A549 (cell line): ENCODE results near the gene SNRPA. TPM values are rescaled to one million over a fixed set of nuclear protein-coding genes. Genes with fewer than 3 reads are reported as not detected.
"Not testable (repeated sequence)": the region's sequence is repeated elsewhere in the genome, so short reads cannot be mapped to it uniquely, and the experiment has no call there.

ENCODE experiments used
- ATAC-seq, 2 experiments: fragments of 200-7000 bp in 1 of 2; fragments of >200 bp in 1 of 2; cut with Nextera tagmentation in 1 of 2; cut with Tn5 transposase in 1 of 2; 3 replicates each; pipeline versions ENCODE4 v1.8.0 to v1.9.1; 2018 to 2020; ENCODE audit warnings: mild to moderate bottlenecking in 1 of 2, moderate library complexity in 1 of 2
- CTCF ChIA-PET: fragments of 300-600 bp; sonication (Branson Sonifier 250); formaldehyde crosslinking; extraction: SDS; loops from one replicate; lab custom pipeline; 2021; ENCODE audit warnings: antibody characterized with exemption, inconsistent platforms; lab: Yijun Ruan, JAX
- POLR2A ChIA-PET: fragments of 350-600 bp; formaldehyde crosslinking; extraction: SDS; loops from one replicate; lab custom pipeline; 2021; ENCODE audit warnings: antibody characterized with exemption, inconsistent platforms; lab: Yijun Ruan, JAX
- DNase-seq, 2 experiments: peaks; one replicate each; pipeline versions ENCODE4 v3.0.0 to v3.0.0-alpha.2; 2011 to 2016; ENCODE audit warnings: low read depth in 1 of 2, low spot score in 1 of 2
- FAIRE-seq: peaks from 2 replicates; lab custom pipeline; 2011; peaks lifted over from hg19 to GRCh38; lab: Jason Lieb, UNC
- H3K27ac ChIP-seq, 2 experiments: fragments of >200 bp; sonication (Bioruptor Twin); formaldehyde crosslinking; 3 replicates each; pipeline ENCODE4 v1.5.1; 2016 to 2017
- H3K4me1 ChIP-seq: fragments of >200 bp; sonication (Bioruptor Twin); formaldehyde crosslinking; 3 replicates; pipeline ENCODE4 v1.6.1; 2016
- H3K4me2 ChIP-seq: fragments of >200 bp; sonication (Bioruptor Twin); formaldehyde crosslinking; 3 replicates; pipeline ENCODE4 v1.6.1; 2016
- H3K4me3 ChIP-seq: fragments of >200 bp; sonication (Bioruptor Twin); formaldehyde crosslinking; 3 replicates; pipeline ENCODE4 v1.5.1; 2016
- H3K9me3 ChIP-seq: fragments of >200 bp; sonication (Bioruptor Twin); formaldehyde crosslinking; 3 replicates; pipeline ENCODE4 v1.6.1; 2016
- EHF ChIP-seq: fragments of 250-450 bp; sonication (Bioruptor Pico); IDR thresholded peaks from 2 replicates; pipeline ENCODE4 v1.5.0; 2020; ENCODE audit warnings: mild to moderate bottlenecking
- EP300 ChIP-seq, 2 experiments: fragments of >200 bp; sonication (Bioruptor Twin); formaldehyde crosslinking; IDR thresholded peaks; 2 replicates in 1 of 2; 3 replicates in 1 of 2; pipeline ENCODE4 v1.6.1; 2016 to 2017
- JUNB ChIP-seq: fragments of >200 bp; sonication (Bioruptor Twin); formaldehyde crosslinking; IDR thresholded peaks from 2 replicates; pipeline ENCODE4 v1.6.1; 2016
- KDM5A ChIP-seq: fragments of 200-600 bp; sonication (generic); IDR thresholded peaks from 2 replicates; pipeline ENCODE4 v1.6.1; 2016; ENCODE audit warnings: antibody characterized with exemption, mild to moderate bottlenecking
- MAFK ChIP-seq: fragments of 450-650 bp; IDR thresholded peaks from 2 replicates; pipeline ENCODE4 v1.6.1; 2014; ENCODE audit not compliant: partially characterized antibody
- PHF8 ChIP-seq: fragments of 200-600 bp; sonication (generic); IDR thresholded peaks from 2 replicates; pipeline ENCODE4 v1.6.1; 2016; ENCODE audit warnings: low read depth, mild to moderate bottlenecking, antibody characterized with exemption, moderate library complexity, borderline replicate concordance
- ZFP36 ChIP-seq: fragments of 450-650 bp; IDR thresholded peaks from 2 replicates; pipeline ENCODE4 v1.6.1; 2014; ENCODE audit warnings: borderline replicate concordance; ENCODE audit not compliant: partially characterized antibody
- ZNF302 ChIP-seq: fragments of 250-450 bp; sonication (Bioruptor Pico); IDR thresholded peaks from 2 replicates; pipeline ENCODE4 v1.9.0; 2021; ENCODE audit warnings: inconsistent platforms, mild to moderate bottlenecking, moderate library complexity
- WGBS: methylation state at CpG from one replicate; pipeline ENCODE4 v1.1.6; 2017; ENCODE audit errors: missing lambda C conversion rate; 5-methylcytosine and 5-hydroxymethylcytosine counted together
- polyA plus RNA-seq, 4 experiments: library from polyadenylated mRNA; depleted of rRNA in 3 of 4; stranded (reverse); fragments of >200 nt; fragmentation: RNase III in 1 of 4; extraction: RNeasy Plus Mini Kit Qiagen cat#74134 plus additional on column Dnase treatment in 1 of 4; gene quantifications; 2 replicates in 3 of 4; 3 replicates in 1 of 4; pipeline ENCODE4 v1.2.3, GENCODE V29; 2011 to 2017
- TF ChIP-seq, protein P1 (sequence below): fragments of >200 bp; sonication (Bioruptor Twin); formaldehyde crosslinking; IDR thresholded peaks from 3 replicates; pipeline ENCODE4 v1.5.1; 2016
- TF ChIP-seq, protein P2 (sequence below): fragments of 450-650 bp; IDR thresholded peaks from 2 replicates; pipeline ENCODE4 v1.6.1; 2014; ENCODE audit warnings: antibody characterized with exemption
- TF ChIP-seq, protein P3 (sequence below): IDR thresholded peaks from 2 replicates; pipeline ENCODE4 v1.6.1; 2012
- TF ChIP-seq, protein P4 (sequence below): IDR thresholded peaks from 2 replicates; pipeline ENCODE4 v1.6.1; 2012; ENCODE audit warnings: low read depth, borderline replicate concordance

Gene SNRPA
- polyA plus RNA-seq, 2 of the 4 experiments (the other 2 are of a cell fraction), result 141 to 236 TPM

DNA sequence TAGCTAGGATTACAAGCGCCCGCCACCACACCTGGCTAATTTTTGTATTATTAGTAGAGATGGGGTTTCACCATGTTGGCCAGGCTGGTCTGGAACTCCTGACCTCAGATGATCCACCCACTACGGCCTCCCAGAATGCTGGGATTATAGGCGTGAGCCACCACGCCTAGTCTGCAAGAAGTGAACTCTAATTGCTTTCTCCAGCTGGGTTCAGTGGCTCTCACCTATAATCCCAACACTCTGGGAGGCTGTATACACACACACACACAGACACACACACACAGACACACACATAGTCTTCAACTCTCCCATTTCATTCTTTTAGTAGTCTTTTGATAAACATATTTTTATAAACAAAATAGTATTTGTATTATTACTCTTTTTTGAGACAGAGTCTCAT is 20.9 kb upstream of the SNRPA start:
- 0 out of 2 replicates have a peak, but pooled peaks have one; percentile 15 for TF ChIP-seq ZNF302 (CRISPR knock-in tag)
- not testable (repeated sequence) for H3K4me2 ChIP-seq, H3K4me3 ChIP-seq, H3K4me1 ChIP-seq, H3K27ac ChIP-seq, H3K9me3 ChIP-seq, DNase-seq, ATAC-seq, FAIRE-seq
- ChIA-PET CTCF (interaction anchor here (0.7 to 17.9 kb wide), 8 partner anchors 9 to 77 kb away, joined by 3 to 199 read pairs (median 6); partner anchors contain the start of genes ACTMAP and SNRPA), POLR2A (interaction anchor here (0.8 to 1.4 kb wide), 2 partner anchors 13 to 40 kb away, joined by 4 read pairs; partner anchors contain the start of genes COQ8B, ITPKC and NUMBL)
- WGBS, result 95% methylated on average over 5 of the region's 5 CpGs

DNA sequence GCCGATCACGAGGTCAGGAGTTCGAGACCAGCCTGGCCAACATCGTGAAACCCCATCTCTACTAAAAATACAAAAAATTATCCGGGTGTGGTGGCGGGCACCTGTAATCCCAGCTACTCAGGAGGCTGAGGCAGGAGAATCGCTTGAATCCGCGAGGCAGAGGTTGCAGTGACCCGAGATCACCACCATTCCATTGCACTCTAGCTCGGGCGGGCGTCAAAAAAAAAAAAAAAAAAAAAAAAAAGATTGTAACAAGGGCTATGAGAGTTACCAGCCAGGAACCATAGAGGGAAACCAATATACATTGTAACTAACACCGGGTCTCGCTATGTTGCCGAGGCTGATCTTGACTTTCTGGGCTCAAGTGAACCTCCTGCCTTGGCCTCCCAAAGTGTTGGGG is 18.7 kb upstream of the SNRPA start:
- CTCF ChIA-PET, result interaction anchor here (0.7 to 17.9 kb wide), 8 partner anchors 11 to 98 kb away, joined by 3 to 199 read pairs (median 4); partner anchors contain the start of genes ACTMAP and SNRPA
- H3K4me1 ChIP-seq, ATAC-seq, H3K4me3 ChIP-seq, H3K9me3 ChIP-seq, FAIRE-seq, DNase-seq, H3K27ac ChIP-seq, H3K4me2 ChIP-seq: not testable (repeated sequence)
- POLR2A ChIA-PET, result interaction anchor here (0.6 to 2.5 kb wide), 2 partner anchors 18 to 831 kb away, joined by 3 to 10 read pairs; partner anchors contain the start of genes ACTMAP and SNRPA
- WGBS, result 96% methylated on average over 16 of the region's 16 CpGs

DNA sequence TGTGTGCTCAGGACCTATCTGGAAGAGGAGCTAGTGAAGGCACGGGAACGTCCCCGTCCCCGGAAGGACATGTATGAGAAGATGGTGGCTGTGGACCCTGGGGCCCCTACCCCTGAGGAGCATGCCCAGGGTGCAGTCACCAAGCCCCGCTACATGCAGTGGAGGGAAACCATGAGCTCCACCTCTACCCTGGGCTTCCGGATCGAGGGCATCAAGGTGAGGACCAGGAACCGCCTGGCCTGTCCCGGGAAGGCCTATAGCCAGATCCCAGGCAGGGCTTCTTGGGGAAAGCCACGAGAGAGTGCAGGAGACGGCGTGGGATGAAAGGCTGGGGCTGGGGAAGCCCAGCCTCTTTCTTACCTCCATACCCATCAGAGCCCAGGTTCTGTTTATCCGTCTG is 17.9 kb upstream of the SNRPA start:
- H3K4me2 ChIP-seq, result no peak overlapping the region
- TF ChIP-seq EP300 (IDR thresholded peaks at IDR 0.05) (no peak), KDM5A (no peak), ZFP36 (no peak), ZNF302 (CRISPR knock-in tag) (no peak), MAFK (no peak), EHF (no peak)
- TF ChIP-seq, protein P1, sequence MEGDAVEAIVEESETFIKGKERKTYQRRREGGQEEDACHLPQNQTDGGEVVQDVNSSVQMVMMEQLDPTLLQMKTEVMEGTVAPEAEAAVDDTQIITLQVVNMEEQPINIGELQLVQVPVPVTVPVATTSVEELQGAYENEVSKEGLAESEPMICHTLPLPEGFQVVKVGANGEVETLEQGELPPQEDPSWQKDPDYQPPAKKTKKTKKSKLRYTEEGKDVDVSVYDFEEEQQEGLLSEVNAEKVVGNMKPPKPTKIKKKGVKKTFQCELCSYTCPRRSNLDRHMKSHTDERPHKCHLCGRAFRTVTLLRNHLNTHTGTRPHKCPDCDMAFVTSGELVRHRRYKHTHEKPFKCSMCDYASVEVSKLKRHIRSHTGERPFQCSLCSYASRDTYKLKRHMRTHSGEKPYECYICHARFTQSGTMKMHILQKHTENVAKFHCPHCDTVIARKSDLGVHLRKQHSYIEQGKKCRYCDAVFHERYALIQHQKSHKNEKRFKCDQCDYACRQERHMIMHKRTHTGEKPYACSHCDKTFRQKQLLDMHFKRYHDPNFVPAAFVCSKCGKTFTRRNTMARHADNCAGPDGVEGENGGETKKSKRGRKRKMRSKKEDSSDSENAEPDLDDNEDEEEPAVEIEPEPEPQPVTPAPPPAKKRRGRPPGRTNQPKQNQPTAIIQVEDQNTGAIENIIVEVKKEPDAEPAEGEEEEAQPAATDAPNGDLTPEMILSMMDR, result no peak
- TF ChIP-seq, protein P2, sequence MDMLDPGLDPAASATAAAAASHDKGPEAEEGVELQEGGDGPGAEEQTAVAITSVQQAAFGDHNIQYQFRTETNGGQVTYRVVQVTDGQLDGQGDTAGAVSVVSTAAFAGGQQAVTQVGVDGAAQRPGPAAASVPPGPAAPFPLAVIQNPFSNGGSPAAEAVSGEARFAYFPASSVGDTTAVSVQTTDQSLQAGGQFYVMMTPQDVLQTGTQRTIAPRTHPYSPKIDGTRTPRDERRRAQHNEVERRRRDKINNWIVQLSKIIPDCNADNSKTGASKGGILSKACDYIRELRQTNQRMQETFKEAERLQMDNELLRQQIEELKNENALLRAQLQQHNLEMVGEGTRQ, result no peak
- TF ChIP-seq, protein P3, sequence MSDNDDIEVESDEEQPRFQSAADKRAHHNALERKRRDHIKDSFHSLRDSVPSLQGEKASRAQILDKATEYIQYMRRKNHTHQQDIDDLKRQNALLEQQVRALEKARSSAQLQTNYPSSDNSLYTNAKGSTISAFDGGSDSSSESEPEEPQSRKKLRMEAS, result no peak
- TF ChIP-seq, protein P4, sequence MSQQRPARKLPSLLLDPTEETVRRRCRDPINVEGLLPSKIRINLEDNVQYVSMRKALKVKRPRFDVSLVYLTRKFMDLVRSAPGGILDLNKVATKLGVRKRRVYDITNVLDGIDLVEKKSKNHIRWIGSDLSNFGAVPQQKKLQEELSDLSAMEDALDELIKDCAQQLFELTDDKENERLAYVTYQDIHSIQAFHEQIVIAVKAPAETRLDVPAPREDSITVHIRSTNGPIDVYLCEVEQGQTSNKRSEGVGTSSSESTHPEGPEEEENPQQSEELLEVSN, result no peak
- H3K9me3 ChIP-seq, result no peaks in the 10 kb centered on the region
- ChIA-PET POLR2A (interaction anchor here (1.0 to 2.5 kb wide), 2 partner anchors 16 to 17 kb away, joined by 3 to 10 read pairs; partner anchors contain the start of genes ACTMAP, ITPKC and SNRPA), CTCF (interaction anchor here (1.0 to 17.9 kb wide), 9 partner anchors 10 to 99 kb away, joined by 3 to 199 read pairs (median 4); partner anchors contain the start of genes ACTMAP and SNRPA)
- ATAC-seq, result peak in 1 of 2 experiments; percentile 17; a peak in 2 of 6 replicates
- H3K4me1 ChIP-seq, result no peaks in the 10 kb centered on the region
- WGBS, result 95% methylated on average over 13 of the region's 13 CpGs
- no peak overlapping the region for H3K27ac ChIP-seq
- FAIRE-seq, result no peak
- DNase-seq, result no peak
- no peak overlapping the region for H3K4me3 ChIP-seq

DNA sequence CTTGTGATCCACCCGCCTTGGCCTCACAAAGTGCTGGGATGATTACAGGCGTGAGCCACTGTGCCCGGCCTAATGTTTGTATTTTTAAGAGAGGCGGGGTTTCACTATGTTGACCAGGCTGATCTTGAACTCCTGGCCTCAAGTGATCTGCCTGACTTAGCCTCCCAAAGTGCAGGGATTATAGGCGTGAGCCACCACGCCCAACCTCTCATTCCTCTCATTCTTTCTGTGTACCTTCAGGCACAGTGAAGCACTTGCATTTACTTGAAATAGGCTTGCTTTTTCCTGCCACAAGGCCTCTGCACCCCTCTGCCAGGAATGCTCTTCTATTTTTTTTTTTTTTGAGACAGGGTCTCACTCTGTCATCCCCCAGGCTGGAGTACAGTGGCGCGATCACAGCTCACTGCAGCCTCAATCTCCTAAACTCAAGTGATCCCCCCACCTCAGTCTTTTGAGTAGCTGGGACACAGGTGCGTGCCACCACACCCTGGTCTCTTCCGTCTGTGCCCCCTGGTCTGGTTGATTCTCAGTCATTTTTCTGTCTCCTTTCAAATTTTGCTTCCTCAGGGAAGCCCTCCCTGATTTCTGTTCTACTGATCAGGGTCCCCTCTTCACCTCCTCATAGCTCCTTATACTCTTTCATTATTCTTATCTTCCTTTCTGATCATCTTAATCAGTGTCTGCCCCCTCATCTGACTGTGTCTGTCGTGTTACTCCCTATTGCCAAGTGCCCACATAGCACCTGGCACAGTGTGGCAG is 15.8 kb upstream of the SNRPA start:
- no peak for FAIRE-seq
- H3K4me1 ChIP-seq, result no peaks in the 10 kb centered on the region
- whole genome bisulfite sequencing, result 84% methylated on average over 11 of the region's 11 CpGs
- H3K4me2 ChIP-seq, result no peak overlapping the region
- no peak overlapping the region for H3K27ac ChIP-seq
- H3K9me3 ChIP-seq, result no peaks in the 10 kb centered on the region
- DNase-seq, result peak in 1 of 2 experiments; percentile 57
- POLR2A ChIA-PET, result no interaction called here
- no peak overlapping the region for H3K4me3 ChIP-seq
- ATAC-seq, result no peak
- TF ChIP-seq, protein P4, result no peak
- TF ChIP-seq JUNB (no peak), ZFP36 (peak; percentile 84), PHF8 (no peak)
- CTCF ChIA-PET, result interaction anchor here (1.1 to 17.9 kb wide), 10 partner anchors 6 to 73 kb away, joined by 3 to 199 read pairs (median 6); partner anchors contain the start of genes ACTMAP and SNRPA
